ENCODE data around the gene TRPM5.

The TRPM5 gene

GRCh38 chr11:2451336-2451735, 7.0 kb upstream of the TRPM5 start:
- H3K27me3 ChIP-seq (ENCODE audit: low read length): no peaks in the 10 kb centered on the region

GRCh38 chr11:2450321-2451041, 6.2 kb upstream of the TRPM5 start:
- H2AFZ ChIP-seq (ENCODE audit: low read depth, low read length, severe bottlenecking): no peak overlapping the region
- H4K20me1 ChIP-seq (ENCODE audit: low read depth, low read length): no peaks in the 10 kb centered on the region
- H3K4me3 ChIP-seq (ENCODE audit: insufficient read depth, low read length, poor library complexity, severe bottlenecking): no peak overlapping the region
- TF ChIP-seq CTCF (IDR thresholded peaks at IDR 0.05; ENCODE audit: insufficient read depth, low read length, poor library complexity, severe bottlenecking): no peak
- TF ChIP-seq EZH2phosphoT487 (conservative IDR thresholded peaks at IDR 0.05; ENCODE audit: low read length): no peak
- no peaks in the 10 kb centered on the region for H3K9me3 ChIP-seq (ENCODE audit: insufficient read depth, low read length)
- no peak overlapping the region for H3K4me2 ChIP-seq (ENCODE audit: low read depth, low read length, poor library complexity, severe bottlenecking)
- no peaks in the 10 kb centered on the region for H3F3A ChIP-seq (ENCODE audit: insufficient read depth)
- no peaks in the 10 kb centered on the region for H3K9me2 ChIP-seq (replicated peaks; ENCODE audit: insufficient read depth, low read length)
- H3K27me3 ChIP-seq (ENCODE audit: low read length): no peaks in the 10 kb centered on the region
- no peak overlapping the region for H3K9ac ChIP-seq (ENCODE audit: low read length)
- no peaks in the 10 kb centered on the region for H3K36me3 ChIP-seq (ENCODE audit: low read length)
- H3K79me2 ChIP-seq (ENCODE audit: insufficient read depth, low read length): no peaks in the 10 kb centered on the region
- no peak overlapping the region for H3K27ac ChIP-seq (ENCODE audit: low read depth, low read length)

More at GRCh38 chr11:2451336-2451735, 7.0 kb upstream of the TRPM5 start:
- H3K9me3 ChIP-seq (ENCODE audit: insufficient read depth, low read length): no peaks in the 10 kb centered on the region
- H3K4me3 ChIP-seq (ENCODE audit: insufficient read depth, low read length, poor library complexity, severe bottlenecking): no peak overlapping the region
- H4K20me1 ChIP-seq (ENCODE audit: low read depth, low read length): no peaks in the 10 kb centered on the region
- H3K9ac ChIP-seq (ENCODE audit: low read length): no peak overlapping the region
- no peak overlapping the region for H3K4me2 ChIP-seq (ENCODE audit: low read depth, low read length, poor library complexity, severe bottlenecking)
- no peak for TF ChIP-seq EZH2phosphoT487 (conservative IDR thresholded peaks at IDR 0.05; ENCODE audit: low read length)
- TF ChIP-seq CTCF (IDR thresholded peaks at IDR 0.05; ENCODE audit: insufficient read depth, low read length, poor library complexity, severe bottlenecking): no peak
- no peaks in the 10 kb centered on the region for H3K9me2 ChIP-seq (replicated peaks; ENCODE audit: insufficient read depth, low read length)
- H3K27ac ChIP-seq (ENCODE audit: low read depth, low read length): no peak overlapping the region
- H3K79me2 ChIP-seq (ENCODE audit: insufficient read depth, low read length): no peaks in the 10 kb centered on the region
- no peak overlapping the region for H2AFZ ChIP-seq (ENCODE audit: low read depth, low read length, severe bottlenecking)
- no peaks in the 10 kb centered on the region for H3F3A ChIP-seq (ENCODE audit: insufficient read depth)
- H3K36me3 ChIP-seq (ENCODE audit: low read length): no peaks in the 10 kb centered on the region

GRCh38 chr11:2449548-2450320, 5.4 kb upstream of the TRPM5 start:
- H3K27me3 ChIP-seq (ENCODE audit: low read length): no peaks in the 10 kb centered on the region
- no peak overlapping the region for H3K27ac ChIP-seq (ENCODE audit: low read depth, low read length)
- no peaks in the 10 kb centered on the region for H4K20me1 ChIP-seq (ENCODE audit: low read depth, low read length)

More at GRCh38 chr11:2449548-2450320, 5.4 kb upstream of the TRPM5 start:
- Histone ChIP-seq H3K4me2 (ENCODE audit: low read depth, low read length, poor library complexity, severe bottlenecking) (no peak overlapping the region), H3K9me3 (ENCODE audit: insufficient read depth, low read length) (no peaks in the 10 kb centered on the region), H3K9me2 (replicated peaks; ENCODE audit: insufficient read depth, low read length) (no peaks in the 10 kb centered on the region), H3K4me3 (ENCODE audit: insufficient read depth, low read length, poor library complexity, severe bottlenecking) (no peak overlapping the region), H3K79me2 (ENCODE audit: insufficient read depth, low read length) (no peaks in the 10 kb centered on the region), H2AFZ (ENCODE audit: low read depth, low read length, severe bottlenecking) (no peak overlapping the region), H3K9ac (ENCODE audit: low read length) (no peak overlapping the region), H3F3A (ENCODE audit: insufficient read depth) (no peaks in the 10 kb centered on the region), H3K36me3 (ENCODE audit: low read length) (no peaks in the 10 kb centered on the region)
- TF ChIP-seq CTCF (IDR thresholded peaks at IDR 0.05; ENCODE audit: insufficient read depth, low read length, poor library complexity, severe bottlenecking): no peak
- no peak for TF ChIP-seq EZH2phosphoT487 (conservative IDR thresholded peaks at IDR 0.05; ENCODE audit: low read length)

Data from SU-DHL-6 (cell line).